Measurements from ENCODE around the gene JAKMIP2.

JAKMIP2 gene

DNA sequence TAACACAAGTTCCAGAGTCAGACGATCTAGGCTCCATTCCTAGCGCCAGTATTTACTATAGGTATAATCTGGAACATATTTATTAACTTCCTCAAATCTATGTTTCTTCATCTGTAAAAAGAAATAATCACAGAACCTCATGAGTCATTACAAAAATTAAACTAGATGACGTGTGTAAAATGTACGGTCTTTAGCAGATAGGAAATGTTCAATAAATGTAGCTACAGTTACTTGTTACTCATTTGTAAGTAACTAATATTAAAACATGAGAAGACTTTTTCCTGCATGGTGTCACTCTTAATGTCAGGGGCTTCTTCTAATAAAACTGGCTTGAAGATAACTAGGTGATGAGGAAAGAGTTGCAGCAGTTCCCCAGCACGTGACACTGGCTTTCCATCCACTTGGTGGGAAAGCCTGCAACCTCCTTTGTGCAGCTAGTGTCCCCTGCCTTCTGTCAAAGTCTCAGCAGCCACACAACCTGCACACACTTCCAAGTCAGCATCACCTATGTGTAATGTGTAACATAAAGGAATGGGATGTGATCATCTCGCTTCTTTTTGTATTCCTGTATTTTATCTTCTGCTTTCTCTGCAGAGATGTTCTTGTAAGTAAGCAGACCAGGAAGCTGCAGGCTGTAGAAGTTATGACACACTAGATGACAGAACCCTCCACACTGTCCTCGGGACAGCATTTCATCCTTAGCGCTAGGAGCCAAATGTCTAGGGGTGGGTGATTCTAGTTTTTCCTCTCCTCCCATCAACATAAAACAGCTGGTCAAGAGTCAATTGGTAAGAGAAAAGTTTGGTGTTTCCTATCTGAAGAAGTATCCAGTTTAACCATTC is 1.8 kb upstream of the JAKMIP2 start:
- Histone ChIP-seq H3K27me3 (replicated peaks) (no peaks in the 10 kb centered on the region), H3K4me3 (ENCODE audit: low read depth, low read length) (no peak overlapping the region), H3K36me3 (replicated peaks) (no peaks in the 10 kb centered on the region), H3K27ac (no peak overlapping the region)
- DNase-seq: no peak
- no peak for TF ChIP-seq CTCF (IDR thresholded peaks at IDR 0.05; ENCODE audit: low read depth, low read length, missing control alignments)
- in situ Hi-C loops (cut with HindIII; ENCODE audit: low pct_ligation_motif_present, low sequenced_read_pairs): no loop called here

DNA sequence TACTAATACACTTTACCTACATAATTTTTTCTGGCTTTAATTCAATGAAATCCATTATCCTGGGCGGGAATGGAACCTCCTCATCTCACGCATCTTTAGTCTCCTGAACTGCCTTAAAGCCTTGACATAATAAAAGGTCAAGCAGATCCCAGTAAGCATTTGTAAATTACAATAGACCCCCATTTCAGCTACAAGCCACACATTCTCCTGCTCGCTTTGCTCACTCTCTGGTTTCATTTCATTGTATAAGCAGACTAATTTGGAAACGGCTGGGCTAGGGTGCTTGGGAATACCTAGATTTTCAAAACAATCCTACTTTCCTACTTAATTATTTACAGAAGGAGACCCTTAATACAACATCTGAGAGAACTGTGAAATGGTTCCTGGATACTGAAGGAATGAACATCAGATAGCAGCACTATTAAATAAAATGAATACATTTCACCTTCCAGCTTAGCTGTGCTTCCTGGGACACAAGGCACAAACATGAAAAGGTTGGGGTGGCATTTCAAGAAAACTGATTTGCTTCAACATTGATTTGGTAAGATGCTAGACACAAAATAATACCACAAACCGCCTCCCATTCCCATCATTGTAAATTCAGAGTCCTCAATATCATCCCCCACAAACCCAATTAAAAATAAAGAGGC is 1.5 kb downstream of the JAKMIP2 start:
- DNase-seq: no peak
- no peak overlapping the region for H3K27ac ChIP-seq
- no peaks in the 10 kb centered on the region for H3K36me3 ChIP-seq (replicated peaks)
- H3K4me3 ChIP-seq (ENCODE audit: low read depth, low read length): peak overlapping the region; percentile 6
- no peaks in the 10 kb centered on the region for H3K27me3 ChIP-seq (replicated peaks)
- no peak for TF ChIP-seq CTCF (IDR thresholded peaks at IDR 0.05; ENCODE audit: low read depth, low read length, missing control alignments)
- in situ Hi-C loops (cut with HindIII; ENCODE audit: low pct_ligation_motif_present, low sequenced_read_pairs): no loop called here

GRCh38 chr5:147779694-147780093 is 2.8 kb downstream of the JAKMIP2 start:
- Histone ChIP-seq H3K27ac (no peak overlapping the region), H3K36me3 (replicated peaks) (no peaks in the 10 kb centered on the region), H3K27me3 (replicated peaks) (no peaks in the 10 kb centered on the region), H3K4me3 (ENCODE audit: low read depth, low read length) (no peak overlapping the region)
- DNase-seq: no peak
- TF ChIP-seq CTCF (IDR thresholded peaks at IDR 0.05; ENCODE audit: low read depth, low read length, missing control alignments): no peak
- in situ Hi-C loops (cut with HindIII; ENCODE audit: low pct_ligation_motif_present, low sequenced_read_pairs): no loop called here

- in situ Hi-C loops (cut with HindIII; ENCODE audit: low pct_ligation_motif_present, low sequenced_read_pairs): no loop called here
Observed at GRCh38 chr5:147776989-147777388, 5.5 kb downstream of the JAKMIP2 start.

DNA sequence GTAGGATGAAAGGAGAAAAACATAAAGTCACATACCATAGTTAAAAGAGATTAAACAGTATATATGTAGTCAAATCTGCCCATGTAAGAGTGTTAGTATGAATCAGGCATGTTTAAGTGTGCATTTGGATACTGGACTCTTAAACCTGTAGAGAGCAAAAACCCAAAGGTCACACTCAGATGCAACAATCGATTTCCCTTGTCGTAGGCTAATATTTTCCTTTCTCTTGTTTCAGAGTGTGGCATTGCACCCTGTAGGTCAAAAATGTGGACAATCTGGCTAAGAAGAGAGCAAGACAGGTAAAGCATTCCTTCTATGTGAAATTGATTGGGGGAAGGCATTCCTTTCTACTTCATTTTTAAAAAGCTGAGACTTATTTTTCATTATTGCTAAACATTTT is 8.9 kb downstream of the JAKMIP2 start:
- no peaks in the 10 kb centered on the region for H3K27me3 ChIP-seq (replicated peaks)
- TF ChIP-seq CTCF (IDR thresholded peaks at IDR 0.05; ENCODE audit: low read depth, low read length, missing control alignments): no peak
- DNase-seq: no peak
- no peaks in the 10 kb centered on the region for H3K36me3 ChIP-seq (replicated peaks)
- no peak overlapping the region for H3K27ac ChIP-seq
- in situ Hi-C loops (cut with HindIII; ENCODE audit: low pct_ligation_motif_present, low sequenced_read_pairs): no loop called here
- no peak overlapping the region for H3K4me3 ChIP-seq (ENCODE audit: low read depth, low read length)

More at GRCh38 chr5:147776989-147777388, 5.5 kb downstream of the JAKMIP2 start:
- H3K4me3 ChIP-seq (ENCODE audit: low read depth, low read length): no peak overlapping the region
- no peaks in the 10 kb centered on the region for H3K27me3 ChIP-seq (replicated peaks)
- H3K27ac ChIP-seq: no peak overlapping the region
- H3K36me3 ChIP-seq (replicated peaks): no peaks in the 10 kb centered on the region
- no peak for DNase-seq
- TF ChIP-seq CTCF (IDR thresholded peaks at IDR 0.05; ENCODE audit: low read depth, low read length, missing control alignments): no peak

Data from brain microvascular endothelial cell (primary cell).